Liver (tissue), 3 donors: ENCODE data around the gene KCNN1.

ENCODE experiments used
- FOXA2 ChIP-seq: IDR thresholded peaks from 2 replicates; pipeline ENCODE4 v1.6.1; 2016; ENCODE audit warnings: antibody characterized with exemption
- GABPA ChIP-seq, 2 donors: IDR thresholded peaks in 1 of 2; conservative IDR thresholded peaks in 1 of 2; 2 replicates each; pipeline ENCODE4 v1.6.1; 2016; ENCODE audit warnings: antibody characterized with exemption in 2 of 2, mild to moderate bottlenecking in 1 of 2, moderate library complexity in 1 of 2
- HNF4G ChIP-seq: IDR thresholded peaks from 2 replicates; pipeline ENCODE4 v1.6.1; 2016; ENCODE audit warnings: antibody characterized with exemption
- JUND ChIP-seq, 2 donors: IDR thresholded peaks; 2 replicates each; pipeline ENCODE4 v1.6.1; 2016; ENCODE audit warnings: antibody characterized with exemption in 2 of 2
- NR2F2 ChIP-seq: IDR thresholded peaks from 2 replicates; pipeline ENCODE4 v1.6.1; 2016; ENCODE audit warnings: antibody characterized with exemption
- RAD21 ChIP-seq, 2 donors: IDR thresholded peaks; 2 replicates each; pipeline ENCODE4 v1.6.1; 2016; ENCODE audit warnings: antibody characterized with exemption in 2 of 2, mild to moderate bottlenecking in 2 of 2
- RXRA ChIP-seq, 2 donors: IDR thresholded peaks; 2 replicates each; pipeline ENCODE4 v1.6.1; 2017 to 2018; ENCODE audit warnings: antibody characterized with exemption in 2 of 2, mild to moderate bottlenecking in 1 of 2
- TAF1 ChIP-seq: conservative IDR thresholded peaks from 2 replicates; pipeline ENCODE4 v1.6.1; 2016; ENCODE audit warnings: antibody characterized with exemption, mild to moderate bottlenecking
- YY1 ChIP-seq: IDR thresholded peaks from 2 replicates; pipeline ENCODE4 v1.6.1; 2016; ENCODE audit warnings: antibody characterized with exemption, mild to moderate bottlenecking
- TF ChIP-seq, protein P1 (sequence below): fragments of 150-350 bp; IDR thresholded peaks from 2 replicates; pipeline ENCODE4 v1.5.1; 2017; ENCODE audit warnings: improper control_type of control experiment, low read depth, low read length; ENCODE audit not compliant: missing input control
- TF ChIP-seq, protein P2 (sequence below): IDR thresholded peaks from 2 replicates; pipeline ENCODE4 v1.6.1; 2016; ENCODE audit warnings: antibody characterized with exemption
- TF ChIP-seq, protein P3 (sequence below): IDR thresholded peaks from 2 replicates; pipeline ENCODE4 v1.6.1; 2016; ENCODE audit warnings: antibody characterized with exemption, mild to moderate bottlenecking
- TF ChIP-seq, protein P4 (sequence below): IDR thresholded peaks from 2 replicates; pipeline ENCODE4 v1.6.1; 2016; ENCODE audit warnings: antibody characterized with exemption
- donor health status: healthy.
- donor health status: healthy.

DNA sequence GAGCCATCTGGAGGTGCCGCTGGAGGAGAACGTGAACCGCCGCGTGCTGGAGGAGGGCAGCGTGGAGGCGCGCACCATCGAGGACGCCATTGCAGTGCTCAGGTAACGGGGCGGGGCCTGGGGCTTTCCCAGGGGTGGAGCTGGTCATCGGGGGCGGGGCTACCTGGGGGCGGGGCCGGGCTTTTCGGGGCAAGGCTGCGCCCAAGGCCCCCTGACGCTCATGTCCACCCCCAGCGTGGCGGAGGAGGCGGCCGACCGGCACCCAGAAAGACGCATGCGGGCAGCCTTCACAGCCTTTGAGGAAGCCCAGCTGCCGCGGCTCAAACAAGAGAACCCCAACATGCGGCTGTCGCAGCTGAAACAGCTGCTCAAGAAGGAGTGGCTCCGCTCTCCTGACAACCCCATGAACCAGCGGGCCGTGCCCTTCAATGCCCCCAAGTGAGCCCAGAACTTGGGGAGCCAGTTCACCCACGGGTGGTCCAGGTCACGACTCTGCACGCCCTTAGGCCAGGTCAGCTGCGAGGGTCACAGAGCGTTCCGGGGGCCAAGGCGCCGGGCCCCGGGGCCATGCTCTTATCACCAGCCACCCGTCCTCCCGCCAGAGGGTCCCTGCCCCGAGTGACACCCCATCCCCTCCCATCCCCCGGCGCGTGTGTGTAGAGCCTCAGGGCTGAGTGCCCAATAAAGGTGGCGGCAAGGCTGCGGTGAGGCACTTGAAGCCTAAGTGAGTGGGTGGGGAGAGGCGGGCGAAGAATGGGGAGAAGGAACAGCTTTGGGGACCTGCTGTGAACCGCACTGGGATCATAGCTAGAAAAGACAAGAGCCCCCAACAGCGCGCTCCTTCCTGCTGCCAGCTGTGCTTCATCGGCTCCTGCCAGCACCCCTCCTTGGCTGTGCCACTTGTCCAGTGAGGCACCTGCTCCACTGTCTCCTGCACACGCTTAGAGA, 23.4 kb upstream of the KCNN1 start:
- TF ChIP-seq, protein P1, sequence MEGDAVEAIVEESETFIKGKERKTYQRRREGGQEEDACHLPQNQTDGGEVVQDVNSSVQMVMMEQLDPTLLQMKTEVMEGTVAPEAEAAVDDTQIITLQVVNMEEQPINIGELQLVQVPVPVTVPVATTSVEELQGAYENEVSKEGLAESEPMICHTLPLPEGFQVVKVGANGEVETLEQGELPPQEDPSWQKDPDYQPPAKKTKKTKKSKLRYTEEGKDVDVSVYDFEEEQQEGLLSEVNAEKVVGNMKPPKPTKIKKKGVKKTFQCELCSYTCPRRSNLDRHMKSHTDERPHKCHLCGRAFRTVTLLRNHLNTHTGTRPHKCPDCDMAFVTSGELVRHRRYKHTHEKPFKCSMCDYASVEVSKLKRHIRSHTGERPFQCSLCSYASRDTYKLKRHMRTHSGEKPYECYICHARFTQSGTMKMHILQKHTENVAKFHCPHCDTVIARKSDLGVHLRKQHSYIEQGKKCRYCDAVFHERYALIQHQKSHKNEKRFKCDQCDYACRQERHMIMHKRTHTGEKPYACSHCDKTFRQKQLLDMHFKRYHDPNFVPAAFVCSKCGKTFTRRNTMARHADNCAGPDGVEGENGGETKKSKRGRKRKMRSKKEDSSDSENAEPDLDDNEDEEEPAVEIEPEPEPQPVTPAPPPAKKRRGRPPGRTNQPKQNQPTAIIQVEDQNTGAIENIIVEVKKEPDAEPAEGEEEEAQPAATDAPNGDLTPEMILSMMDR: no peak
- TF ChIP-seq RAD21 (IDR thresholded peaks at IDR 0.05) (no peak), RXRA (IDR thresholded peaks at IDR 0.05) (no peak), GABPA (IDR thresholded peaks at IDR 0.05 in 1 of 2, conservative IDR thresholded peaks at IDR 0.05 in 1 of 2) (no peak), NR2F2 (no peak), HNF4G (no peak), TAF1 (no peak), FOXA2 (no peak), YY1 (no peak), JUND (IDR thresholded peaks at IDR 0.05) (no peak)
- TF ChIP-seq, protein P2, sequence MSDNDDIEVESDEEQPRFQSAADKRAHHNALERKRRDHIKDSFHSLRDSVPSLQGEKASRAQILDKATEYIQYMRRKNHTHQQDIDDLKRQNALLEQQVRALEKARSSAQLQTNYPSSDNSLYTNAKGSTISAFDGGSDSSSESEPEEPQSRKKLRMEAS: no peak
- TF ChIP-seq, protein P3, sequence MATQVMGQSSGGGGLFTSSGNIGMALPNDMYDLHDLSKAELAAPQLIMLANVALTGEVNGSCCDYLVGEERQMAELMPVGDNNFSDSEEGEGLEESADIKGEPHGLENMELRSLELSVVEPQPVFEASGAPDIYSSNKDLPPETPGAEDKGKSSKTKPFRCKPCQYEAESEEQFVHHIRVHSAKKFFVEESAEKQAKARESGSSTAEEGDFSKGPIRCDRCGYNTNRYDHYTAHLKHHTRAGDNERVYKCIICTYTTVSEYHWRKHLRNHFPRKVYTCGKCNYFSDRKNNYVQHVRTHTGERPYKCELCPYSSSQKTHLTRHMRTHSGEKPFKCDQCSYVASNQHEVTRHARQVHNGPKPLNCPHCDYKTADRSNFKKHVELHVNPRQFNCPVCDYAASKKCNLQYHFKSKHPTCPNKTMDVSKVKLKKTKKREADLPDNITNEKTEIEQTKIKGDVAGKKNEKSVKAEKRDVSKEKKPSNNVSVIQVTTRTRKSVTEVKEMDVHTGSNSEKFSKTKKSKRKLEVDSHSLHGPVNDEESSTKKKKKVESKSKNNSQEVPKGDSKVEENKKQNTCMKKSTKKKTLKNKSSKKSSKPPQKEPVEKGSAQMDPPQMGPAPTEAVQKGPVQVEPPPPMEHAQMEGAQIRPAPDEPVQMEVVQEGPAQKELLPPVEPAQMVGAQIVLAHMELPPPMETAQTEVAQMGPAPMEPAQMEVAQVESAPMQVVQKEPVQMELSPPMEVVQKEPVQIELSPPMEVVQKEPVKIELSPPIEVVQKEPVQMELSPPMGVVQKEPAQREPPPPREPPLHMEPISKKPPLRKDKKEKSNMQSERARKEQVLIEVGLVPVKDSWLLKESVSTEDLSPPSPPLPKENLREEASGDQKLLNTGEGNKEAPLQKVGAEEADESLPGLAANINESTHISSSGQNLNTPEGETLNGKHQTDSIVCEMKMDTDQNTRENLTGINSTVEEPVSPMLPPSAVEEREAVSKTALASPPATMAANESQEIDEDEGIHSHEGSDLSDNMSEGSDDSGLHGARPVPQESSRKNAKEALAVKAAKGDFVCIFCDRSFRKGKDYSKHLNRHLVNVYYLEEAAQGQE: no peak
- TF ChIP-seq, protein P4, sequence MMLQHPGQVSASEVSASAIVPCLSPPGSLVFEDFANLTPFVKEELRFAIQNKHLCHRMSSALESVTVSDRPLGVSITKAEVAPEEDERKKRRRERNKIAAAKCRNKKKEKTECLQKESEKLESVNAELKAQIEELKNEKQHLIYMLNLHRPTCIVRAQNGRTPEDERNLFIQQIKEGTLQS: no peak
